Amniotic epithelial cell (primary cell): ENCODE data around the gene TNIK.

Source experiments
- DNase-seq: peaks from one replicate; pipeline ENCODE4 v3.0.0-alpha.2; 2010; ENCODE audit warnings: low read depth

Gene TNIK

GRCh38 chr3:171225165-171225564 is 235.0 kb downstream of the TNIK start:
- no peak for DNase-seq

- DNase-seq: no peak
Observed at GRCh38 chr3:171223396-171223795, 236.8 kb downstream of the TNIK start.

GRCh38 chr3:171222995-171223394 is 237.2 kb downstream of the TNIK start:
- DNase-seq: no peak

GRCh38 chr3:171221597-171221996 is 238.6 kb downstream of the TNIK start:
- DNase-seq: no peak

GRCh38 chr3:171221104-171221503 is 239.1 kb downstream of the TNIK start:
- DNase-seq: no peak

GRCh38 chr3:171219258-171219657 is 240.9 kb downstream of the TNIK start:
- no peak for DNase-seq

- no peak for DNase-seq
Observed at GRCh38 chr3:171218069-171218468, 242.1 kb downstream of the TNIK start.

- no peak for DNase-seq
Observed at GRCh38 chr3:171213907-171214306, 246.3 kb downstream of the TNIK start.

- DNase-seq: no peak
Observed at GRCh38 chr3:171213178-171213577, 247.0 kb downstream of the TNIK start.

- no peak for DNase-seq
Observed at GRCh38 chr3:171212648-171213047, 247.6 kb downstream of the TNIK start.

GRCh38 chr3:171206283-171206682 is 253.9 kb downstream of the TNIK start:
- DNase-seq: no peak

- DNase-seq: no peak
Observed at GRCh38 chr3:171204942-171205341, 255.3 kb downstream of the TNIK start.

GRCh38 chr3:171201825-171202224 is 258.4 kb downstream of the TNIK start:
- DNase-seq: no peak

- DNase-seq: no peak
Observed at GRCh38 chr3:171200750-171201088, 259.5 kb downstream of the TNIK start.

GRCh38 chr3:171200052-171200749 is 260.0 kb downstream of the TNIK start:
- peak; percentile 49 for DNase-seq

GRCh38 chr3:171199473-171199829 is 260.8 kb downstream of the TNIK start:
- DNase-seq: no peak

GRCh38 chr3:171198781-171199472 is 261.3 kb downstream of the TNIK start:
- DNase-seq: peak; percentile 32

GRCh38 chr3:171195686-171196085 is 264.5 kb downstream of the TNIK start:
- no peak for DNase-seq

GRCh38 chr3:171194965-171195364 is 265.2 kb downstream of the TNIK start:
- DNase-seq: no peak

- DNase-seq: no peak
Observed at GRCh38 chr3:171193693-171194092, 266.5 kb downstream of the TNIK start.

GRCh38 chr3:171192176-171192854 is 267.9 kb downstream of the TNIK start:
- DNase-seq: peak; percentile 96

GRCh38 chr3:171190668-171191067 is 269.5 kb downstream of the TNIK start:
- DNase-seq: peak; percentile 43

GRCh38 chr3:171189394-171190080 is 270.7 kb downstream of the TNIK start:
- DNase-seq: no peak
